ENCODE measurements around the gene GRP. TPM values are rescaled to one million over a fixed set of nuclear protein-coding genes. Genes with fewer than 3 reads are reported as not detected.

GRP gene
- total RNA-seq, 1 experiment from 2014 or later: not detected

DNA sequence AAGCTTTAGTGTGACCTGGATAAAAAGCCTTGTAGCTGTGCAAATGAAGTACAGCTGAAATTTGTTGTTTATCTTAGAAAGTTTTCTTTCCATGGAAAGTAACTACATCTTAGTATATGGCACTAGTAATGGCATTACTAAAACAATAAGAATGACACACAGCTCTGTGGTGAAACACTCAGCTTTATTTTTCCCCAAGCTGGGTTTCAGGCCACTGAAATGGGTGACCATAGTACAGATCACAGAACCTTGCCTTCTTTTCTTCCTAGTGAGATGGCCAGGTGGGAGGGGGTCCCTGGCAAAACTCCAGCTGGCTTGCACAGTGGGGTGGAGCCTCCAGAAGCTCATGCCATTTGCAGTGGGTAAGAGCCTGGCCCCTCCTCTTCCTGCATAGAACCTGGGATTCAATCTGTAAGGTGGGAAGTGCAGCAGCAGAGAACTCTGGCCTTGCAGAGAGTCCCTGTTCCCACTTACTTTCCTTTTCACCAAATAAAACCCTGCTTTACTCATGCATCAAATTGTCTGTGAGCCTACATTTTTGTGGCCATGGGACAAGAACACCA lies 17.6 kb upstream of the GRP start:
- Histone ChIP-seq H3K14ac (ENCODE audit: insufficient read depth, low read length) (no peak overlapping the region), H3K79me1 (ENCODE audit: insufficient read depth, low read depth, low read length, poor library complexity, severe bottlenecking) (no peaks in the 10 kb centered on the region), H3K27me3 (ENCODE audit: insufficient read depth, low read length) (no peaks in the 10 kb centered on the region), H3K4ac (ENCODE audit: low read depth, low read length) (no peak overlapping the region), H3K4me2 (ENCODE audit: insufficient read depth, insufficient read length, low read length) (no peak overlapping the region), H4K91ac (ENCODE audit: insufficient read length, low read depth, low read length) (no peak overlapping the region), H3T11ph (ENCODE audit: low read length) (no peak overlapping the region), H3K79me2 (ENCODE audit: insufficient read depth, low read length) (no peaks in the 10 kb centered on the region), H3K56ac (ENCODE audit: insufficient read length, low read depth, low read length) (no peak overlapping the region), H2BK120ac (ENCODE audit: low read depth, low read length, poor library complexity, severe bottlenecking) (no peak overlapping the region), H3K4me1 (ENCODE audit: insufficient read depth, low read length) (no peaks in the 10 kb centered on the region), H3K18ac (ENCODE audit: insufficient read length, low read depth, low read length) (no peak overlapping the region), H3K23me2 (ENCODE audit: insufficient read length, low read depth, low read length, poor library complexity, severe bottlenecking) (no peaks in the 10 kb centered on the region), H2AK5ac (ENCODE audit: insufficient read length, low read length) (no peak overlapping the region), H2BK12ac (ENCODE audit: insufficient read length, low read depth, low read length) (no peak overlapping the region), H4K8ac (replicated peaks; ENCODE audit: insufficient read length, low read depth, low read length) (no peak overlapping the region), H2BK5ac (ENCODE audit: insufficient read length, low read length) (no peak overlapping the region), H2BK20ac (ENCODE audit: low read depth, low read length, poor library complexity, severe bottlenecking) (no peak overlapping the region), H2BK15ac (ENCODE audit: low read depth, low read length) (no peak overlapping the region), H4K5ac (ENCODE audit: insufficient read length, low read depth, low read length) (no peak overlapping the region), H3K9me3 (ENCODE audit: control insufficient read depth, low read depth, low read length) (no peaks in the 10 kb centered on the region), H4K20me1 (ENCODE audit: control insufficient read depth, insufficient read depth, insufficient read length) (no peaks in the 10 kb centered on the region), H3K23ac (ENCODE audit: insufficient read length, low read depth, low read length) (no peak overlapping the region), H2AFZ (ENCODE audit: low read length) (no peak overlapping the region), H3K9ac (ENCODE audit: extremely low read depth, insufficient read length, low read length) (no peak overlapping the region), H3K27ac (ENCODE audit: insufficient read length, low read depth, low read length) (no peak overlapping the region)
- no peak overlapping the region for H3K4me3 Mint-ChIP-seq
- peaks cover 10% of the 10 kb centered on the region for H3K27me3 Mint-ChIP-seq (ENCODE audit: low read depth)
- H3K9me3 Mint-ChIP-seq: no peaks in the 10 kb centered on the region; a peak in 1 of 5 replicates
- no peaks in the 10 kb centered on the region for H3K36me3 Mint-ChIP-seq (ENCODE audit: insufficient read depth in 1 of 3, low read depth in 3 of 3)
- no peak overlapping the region for H3K27ac Mint-ChIP-seq
- peaks cover 25 to 31% of the 10 kb centered on the region in 2 experiments for H3K4me1 Mint-ChIP-seq
- TF ChIP-seq, protein P1, sequence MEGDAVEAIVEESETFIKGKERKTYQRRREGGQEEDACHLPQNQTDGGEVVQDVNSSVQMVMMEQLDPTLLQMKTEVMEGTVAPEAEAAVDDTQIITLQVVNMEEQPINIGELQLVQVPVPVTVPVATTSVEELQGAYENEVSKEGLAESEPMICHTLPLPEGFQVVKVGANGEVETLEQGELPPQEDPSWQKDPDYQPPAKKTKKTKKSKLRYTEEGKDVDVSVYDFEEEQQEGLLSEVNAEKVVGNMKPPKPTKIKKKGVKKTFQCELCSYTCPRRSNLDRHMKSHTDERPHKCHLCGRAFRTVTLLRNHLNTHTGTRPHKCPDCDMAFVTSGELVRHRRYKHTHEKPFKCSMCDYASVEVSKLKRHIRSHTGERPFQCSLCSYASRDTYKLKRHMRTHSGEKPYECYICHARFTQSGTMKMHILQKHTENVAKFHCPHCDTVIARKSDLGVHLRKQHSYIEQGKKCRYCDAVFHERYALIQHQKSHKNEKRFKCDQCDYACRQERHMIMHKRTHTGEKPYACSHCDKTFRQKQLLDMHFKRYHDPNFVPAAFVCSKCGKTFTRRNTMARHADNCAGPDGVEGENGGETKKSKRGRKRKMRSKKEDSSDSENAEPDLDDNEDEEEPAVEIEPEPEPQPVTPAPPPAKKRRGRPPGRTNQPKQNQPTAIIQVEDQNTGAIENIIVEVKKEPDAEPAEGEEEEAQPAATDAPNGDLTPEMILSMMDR (conservative IDR thresholded peaks at IDR 0.05): no peak
- DNase-seq: no peak

Measured in H9 (cell line).